AG04450 (cell line): ENCODE results near the gene KIAA0319L. TPM values are rescaled to one million over a fixed set of nuclear protein-coding genes. Genes with fewer than 3 reads are reported as not detected.

Experiments used
- CTCF ChIA-PET: fragments of 300-600, 350-600 bp; formaldehyde crosslinking; extraction: SDS; loops from one replicate; lab custom pipeline; 2022; ENCODE audit warnings: antibody characterized with exemption, inconsistent platforms; lab: Charles Lee
- POLR2A ChIA-PET: fragments of 350-600 bp; formaldehyde crosslinking; extraction: SDS; loops from one replicate; lab custom pipeline; 2021; ENCODE audit warnings: antibody characterized with exemption, inconsistent platforms; lab: Yijun Ruan, JAX
- DNase-seq: peaks from one replicate; pipeline ENCODE4 v3.0.0-alpha.2; 2011; ENCODE audit warnings: low read depth, low spot score
- H3K27ac ChIP-seq: one replicate; pipeline ENCODE4 v1.5.1; 2012; ENCODE audit warnings: low read depth, low read length, control low read depth
- H3K27me3 ChIP-seq: one replicate; pipeline ENCODE4 v1.6.0; 2012; ENCODE audit warnings: low read length; ENCODE audit not compliant: control insufficient read depth, insufficient read depth
- H3K4me3 ChIP-seq: 2 replicates; pipeline ENCODE4 v1.5.1; 2011; ENCODE audit warnings: mild to moderate bottlenecking, low read depth, low read length, control low read depth
- H3K9me3 ChIP-seq: 2 replicates; pipeline ENCODE4 v1.5.1; 2012; ENCODE audit warnings: low read length; ENCODE audit not compliant: control insufficient read depth, insufficient read depth
- CTCF ChIP-seq: IDR thresholded peaks from 2 replicates; pipeline ENCODE4 v1.5.1; 2011; ENCODE audit warnings: low read depth, low read length, control low read depth, inconsistent platforms
- polyA plus RNA-seq: library from polyadenylated mRNA; depleted of rRNA; stranded (reverse); fragments of >200 nt; gene quantifications from 2 replicates; pipeline ENCODE4 v1.2.3, GENCODE V29; 2011

KIAA0319L gene
- polyA plus RNA-seq, 1 experiment: 69.5 TPM

- POLR2A ChIA-PET: no interaction called here
Measured at GRCh38 chr1:35519432-35519831, 37.8 kb downstream of the KIAA0319L start.

GRCh38 chr1:35518183-35518582, 39.0 kb downstream of the KIAA0319L start:
- no peak for DNase-seq
- no peak overlapping the region for H3K4me3 ChIP-seq
- TF ChIP-seq CTCF: no peak
- CTCF ChIA-PET: interaction anchor here (0.8 kb wide), 1 partner anchor 66 kb away, joined by 3 read pairs; no protein-coding TSS in a partner anchor
- no peak overlapping the region for H3K27ac ChIP-seq
- POLR2A ChIA-PET: interaction anchor here (0.6 kb wide), 1 partner anchor 124 kb away, joined by 8 read pairs; no protein-coding TSS in a partner anchor
- no peaks in the 10 kb centered on the region for H3K27me3 ChIP-seq
- H3K9me3 ChIP-seq: no peaks in the 10 kb centered on the region; the same call in 1 of the 2 replicates

More at GRCh38 chr1:35519432-35519831, 37.8 kb downstream of the KIAA0319L start:
- H3K27me3 ChIP-seq: no peaks in the 10 kb centered on the region
- no peak overlapping the region for H3K4me3 ChIP-seq
- no peak for DNase-seq
- no peaks in the 10 kb centered on the region; the same call in 1 of the 2 replicates for H3K9me3 ChIP-seq
- CTCF ChIA-PET: interaction anchor here (1.5 kb wide), 1 partner anchor 45 kb away, joined by 4 read pairs; no protein-coding TSS in a partner anchor
- TF ChIP-seq CTCF: no peak
- H3K27ac ChIP-seq: no peak overlapping the region

- no peak for DNase-seq
- Histone ChIP-seq H3K27me3 (no peaks in the 10 kb centered on the region), H3K27ac (no peak overlapping the region), H3K9me3 (no peaks in the 10 kb centered on the region), H3K4me3 (no peak overlapping the region)
- no peak for TF ChIP-seq CTCF
- POLR2A ChIA-PET: no interaction called here
- CTCF ChIA-PET: no interaction called here
Measured at GRCh38 chr1:35511305-35511704, 45.9 kb downstream of the KIAA0319L start.

- Histone ChIP-seq H3K9me3 (no peaks in the 10 kb centered on the region), H3K4me3 (no peak overlapping the region), H3K27me3 (no peaks in the 10 kb centered on the region), H3K27ac (no peak overlapping the region)
- DNase-seq: no peak
- TF ChIP-seq CTCF: no peak
- CTCF ChIA-PET: interaction anchor here (0.6 to 0.8 kb wide), 2 partner anchors 12 to 124 kb away, joined by 3 read pairs; no protein-coding TSS in a partner anchor
- POLR2A ChIA-PET: no interaction called here
Measured at GRCh38 chr1:35509558-35509957, 47.6 kb downstream of the KIAA0319L start.

- Histone ChIP-seq H3K27me3 (no peaks in the 10 kb centered on the region), H3K4me3 (no peak overlapping the region), H3K9me3 (no peaks in the 10 kb centered on the region), H3K27ac (no peak overlapping the region)
- ChIA-PET POLR2A (no interaction called here), CTCF (interaction anchor here (0.9 kb wide), 1 partner anchor 9 kb away, joined by 3 read pairs; no protein-coding TSS in a partner anchor)
- TF ChIP-seq CTCF: no peak
- DNase-seq: no peak
Measured at GRCh38 chr1:35507947-35508346, 49.3 kb downstream of the KIAA0319L start.
